HG03565 (cell line): Measurements from ENCODE around the gene MT1G.
A peak's percentile ranks its signal among the peaks of the same experiment; 100 is the strongest.
"Not testable (repeated sequence)": the region's sequence is repeated elsewhere in the genome, so short reads cannot be mapped to it uniquely, and the experiment has no call there.

Experiments
- ATAC-seq: cut with Tn5 transposase; IDR thresholded peaks from one replicate; pipeline ENCODE4 v1.9.1; 2021; ENCODE audit warnings: mild to moderate bottlenecking, moderate library complexity; ENCODE audit not compliant: unreplicated experiment

MT1G gene

GRCh38 chr16:56637814-56638750 lies 29.8 kb downstream of the MT1G start, which contains the start of gene MT1A:
Gene MT1A (plus strand): TSS chr16:56638666. CDS start chr16:56638739, 73 bp downstream.
- no peak for ATAC-seq

GRCh38 chr16:56636616-56637413 lies 31.1 kb downstream of the MT1G start:
- ATAC-seq = no peak

DNA sequence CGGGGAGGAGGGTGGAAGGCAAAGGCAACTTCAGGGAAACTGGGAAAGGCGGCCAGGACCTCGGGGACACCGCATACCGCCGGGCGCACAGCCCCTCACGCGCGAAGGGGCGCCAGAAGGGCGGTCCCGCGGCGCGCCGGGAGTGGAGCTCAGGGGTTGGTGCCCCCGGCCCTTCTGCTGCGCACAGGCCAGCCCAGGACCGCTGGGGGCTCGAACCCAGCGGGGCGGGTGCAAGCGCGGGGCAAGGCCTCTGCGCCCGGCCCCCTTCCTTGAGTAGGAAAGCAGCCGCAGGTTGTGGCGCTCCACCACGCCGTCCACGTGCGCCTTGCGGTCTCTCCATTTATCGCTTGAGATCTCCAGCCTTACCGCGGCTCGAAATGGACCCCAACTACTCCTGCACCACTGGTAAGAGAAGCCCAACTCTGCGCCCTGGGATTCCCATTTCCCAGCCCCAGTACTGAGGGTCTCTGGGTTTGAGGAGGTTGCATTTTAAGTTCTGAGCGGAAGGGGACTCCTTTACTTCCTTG lies 32.4 kb downstream of the MT1G start:
- no peak for ATAC-seq

DNA sequence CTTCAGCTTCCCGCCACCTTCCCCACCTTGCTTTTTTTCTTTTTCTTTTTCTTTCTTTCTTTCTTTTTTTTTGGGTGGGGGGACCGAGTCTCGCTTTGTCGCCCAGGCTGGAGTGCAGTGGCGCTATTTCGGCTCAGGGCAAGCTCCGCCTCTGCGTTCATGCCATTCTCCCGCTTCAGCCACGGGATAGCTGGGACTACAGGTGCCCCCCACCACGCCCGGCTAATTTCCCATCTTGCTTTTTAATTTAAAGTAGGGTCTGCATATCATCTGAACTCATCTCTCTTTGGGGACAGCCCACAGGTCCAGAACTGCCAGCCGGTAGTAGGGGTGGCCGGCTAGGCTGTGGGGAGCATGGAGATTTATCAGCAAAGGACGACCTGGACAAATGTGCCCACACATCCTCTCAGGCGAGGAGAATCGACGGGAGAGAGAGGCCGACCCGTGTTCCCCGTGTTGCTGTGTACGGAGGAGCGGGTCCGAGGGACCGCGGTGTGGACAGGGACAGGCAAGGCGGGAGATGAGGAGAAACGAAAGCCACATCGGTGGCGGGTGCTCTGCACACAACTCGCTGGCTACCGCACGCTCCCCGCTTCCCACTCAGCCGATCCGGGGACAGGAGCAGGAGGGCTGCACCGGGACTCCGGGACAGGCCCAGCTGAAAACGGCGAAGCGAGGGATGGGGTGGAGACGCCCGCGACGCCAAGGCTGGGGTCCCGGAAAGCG lies 33.0 kb downstream of the MT1G start:
- no peak for ATAC-seq

- ATAC-seq = no peak
Observed at GRCh38 chr16:56633535-56633934, 34.3 kb downstream of the MT1G start.

DNA sequence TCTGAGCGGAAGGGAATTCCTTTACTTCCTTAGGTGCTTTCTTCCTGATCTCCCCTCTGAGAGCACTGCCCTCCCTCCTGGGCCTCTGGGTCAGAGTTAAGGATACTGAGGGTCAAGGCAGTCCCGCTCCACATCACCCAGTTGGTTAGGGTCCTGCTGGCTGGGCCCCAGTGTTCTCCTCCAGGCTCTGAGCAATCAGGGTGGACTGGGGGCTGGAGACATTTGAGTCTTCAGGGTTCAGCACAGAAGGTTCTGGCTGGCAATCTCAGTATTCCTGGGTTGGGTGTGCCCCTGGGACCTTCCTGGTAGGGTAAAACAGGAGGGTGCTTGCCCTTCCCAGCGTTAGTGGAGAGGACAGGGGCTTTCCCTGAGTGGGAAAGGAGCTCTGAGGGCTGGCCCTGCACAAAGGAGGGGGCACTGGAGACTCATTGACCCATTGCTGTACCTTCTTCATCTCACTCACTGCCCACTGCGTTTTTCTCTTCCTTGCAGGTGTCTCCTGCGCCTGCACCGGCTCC lies 35.0 kb downstream of the MT1G start:
- ATAC-seq = no peak

DNA sequence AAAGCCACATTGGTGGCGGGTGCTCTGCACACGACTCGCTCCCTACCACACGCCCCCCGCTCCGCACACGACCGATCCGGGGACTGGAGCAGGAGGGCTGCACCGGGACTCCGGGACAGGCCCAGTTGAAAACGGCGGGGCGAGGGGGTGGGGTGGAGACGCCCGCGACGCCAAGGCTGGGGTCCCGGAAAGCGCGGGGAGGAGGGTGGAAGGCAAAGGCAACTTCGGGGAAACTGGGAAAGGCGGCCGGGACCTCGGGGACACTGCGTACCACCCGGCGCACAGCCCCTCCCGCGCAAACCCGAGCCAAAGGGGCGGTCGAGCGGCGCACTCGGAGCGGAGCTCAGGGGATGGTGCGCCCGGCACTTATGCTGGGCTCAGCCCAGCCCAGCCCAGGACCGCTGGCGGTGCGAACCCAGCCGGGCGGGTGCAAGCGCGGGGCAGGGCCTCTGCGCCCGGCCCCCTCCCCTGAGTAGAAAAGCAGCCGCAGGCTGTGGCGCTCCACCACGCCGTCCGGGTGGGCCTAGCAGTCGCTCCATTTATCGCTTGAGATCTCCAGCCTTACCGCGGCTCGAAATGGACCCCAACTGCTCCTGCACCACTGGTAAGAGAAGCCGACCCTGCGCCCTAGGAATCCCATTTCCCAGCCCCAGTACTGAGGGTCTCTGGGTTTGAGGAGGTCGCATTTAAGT lies 35.6 kb downstream of the MT1G start, which contains the start of gene MT1M:
MT1M (plus strand) TSS at position 504 of the 692 bp plus-strand sequence; CDS start at position 577, 73 bp downstream.
- ATAC-seq = no peak

GRCh38 chr16:56631832-56632155 lies 36.1 kb downstream of the MT1G start:
- no peak for ATAC-seq

DNA sequence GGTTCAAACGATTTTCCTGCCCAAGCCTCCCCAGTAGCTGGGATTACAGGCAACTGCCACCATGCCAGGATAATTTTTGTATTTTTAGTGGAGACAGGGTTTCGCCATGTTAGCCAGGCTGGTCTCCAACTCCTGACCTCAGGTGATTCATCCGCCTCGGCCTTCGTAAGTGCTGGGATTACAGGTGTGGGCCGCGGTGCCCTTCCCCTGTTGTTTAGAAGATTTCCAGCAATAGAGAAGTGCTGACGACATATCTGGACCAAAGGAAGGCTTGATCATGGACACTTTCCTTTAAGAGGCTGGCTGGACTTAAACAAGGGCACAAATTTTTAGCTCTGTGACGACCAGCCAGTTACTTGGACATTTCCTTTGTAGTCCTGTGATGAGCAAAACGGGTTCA lies 36.7 kb downstream of the MT1G start:
- no peak for ATAC-seq

- ATAC-seq = peak; percentile 89
Observed at GRCh38 chr16:56630134-56630533, 37.7 kb downstream of the MT1G start.

DNA sequence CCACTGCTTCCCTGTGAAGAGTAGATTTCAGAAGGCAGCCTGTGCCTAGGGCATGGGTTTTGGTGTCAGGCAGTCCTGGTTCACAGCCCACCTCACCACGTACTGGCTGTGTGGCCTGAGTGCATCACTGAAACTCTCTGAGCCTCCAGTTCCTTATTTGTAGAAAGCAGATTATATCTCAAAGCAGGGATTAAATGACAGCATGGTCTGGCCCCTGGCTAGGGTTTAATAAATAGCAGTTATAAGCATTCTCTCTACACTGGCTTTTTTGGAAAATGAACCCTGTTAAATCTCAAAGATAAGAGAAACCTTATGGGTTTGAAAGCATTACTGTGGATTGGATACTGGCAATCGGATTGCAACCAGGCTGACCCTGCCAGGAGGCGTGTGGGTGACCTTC lies 38.3 kb downstream of the MT1G start:
- ATAC-seq = no peak

- ATAC-seq = no peak
Observed at GRCh38 chr16:56628486-56629350, 39.1 kb downstream of the MT1G start.

GRCh38 chr16:56626685-56627084 lies 41.2 kb downstream of the MT1G start:
- ATAC-seq = no peak

GRCh38 chr16:56625943-56626654 lies 41.8 kb downstream of the MT1G start:
- ATAC-seq = no peak

- no peak for ATAC-seq
Observed at GRCh38 chr16:56625140-56625942, 42.5 kb downstream of the MT1G start, which contains the start of gene MT1E. Gene MT1E (plus strand): TSS chr16:56625781. CDS start chr16:56625852, 71 bp downstream.

GRCh38 chr16:56623637-56624036 lies 44.2 kb downstream of the MT1G start:
- ATAC-seq = no peak

GRCh38 chr16:56623184-56623583 lies 44.7 kb downstream of the MT1G start:
- not testable (repeated sequence) for ATAC-seq
